B cell (primary cell): ENCODE measurements around the gene RMI2. TPM values are rescaled to one million over a fixed set of nuclear protein-coding genes. Genes with fewer than 3 reads are reported as not detected.

Source experiments
- ATAC-seq: fragments of 200-7000 bp; cut with Tn5 transposase; one replicate; pipeline ENCODE4 v1.10.0; 2021; ENCODE audit warnings: low read depth, mild to moderate bottlenecking, moderate number of reproducible peaks, moderate library complexity
- CTCF ChIA-PET: fragments of 350-600 bp; sonication (Branson Sonifier 250); formaldehyde crosslinking; loops from one replicate; lab custom pipeline; 2021; ENCODE audit warnings: antibody characterized with exemption, inconsistent platforms; lab: Charles Lee
- POLR2A ChIA-PET: fragments of 350-600 bp; sonication (Branson Sonifier 250); formaldehyde crosslinking; loops from one replicate; lab custom pipeline; 2021; ENCODE audit warnings: antibody characterized with exemption; lab: Charles Lee
- DNase-seq: peaks from one replicate; pipeline ENCODE4 v3.0.0; 2013
- H2AFZ ChIP-seq: 2 replicates; pipeline ENCODE4 v1.6.1; 2012; ENCODE audit warnings: mild to moderate bottlenecking, low read depth, low read length; ENCODE audit not compliant: insufficient read depth, poor library complexity, severe bottlenecking
- H3K27ac ChIP-seq, 2 donors: 1 replicate in 1 of 2; 2 replicates in 1 of 2; pipeline ENCODE4 v1.5.1; 2012 to 2013; ENCODE audit warnings: low read length in 2 of 2, mild to moderate bottlenecking in 2 of 2, moderate library complexity in 1 of 2
- H3K27me3 ChIP-seq, 4 experiments: fragments of 200-600 bp in 1 of 4; sonication (generic) in 1 of 4; replicated peaks in 1 of 4; 1 replicate in 2 of 4; 2 replicates in 2 of 4; pipeline versions ENCODE4 v1.6.1 to v1.7.0; 2013 to 2016; ENCODE audit warnings: low read length in 3 of 4, mild to moderate bottlenecking in 2 of 4, mixed read lengths in 1 of 4, moderate library complexity in 1 of 4; ENCODE audit not compliant: insufficient read depth in 4 of 4, control insufficient read depth in 3 of 4; ENCODE audit errors: control extremely low read depth in 1 of 4
- H3K36me3 ChIP-seq, 2 experiments: replicated peaks in 1 of 2; 1 replicate in 1 of 2; 2 replicates in 1 of 2; pipeline versions ENCODE4 v1.6.1 to v1.7.1; 2013; ENCODE audit warnings: low read length in 1 of 2; ENCODE audit not compliant: insufficient read depth in 2 of 2, control insufficient read depth in 1 of 2; ENCODE audit errors: control extremely low read depth in 1 of 2, extremely low read depth in 1 of 2
- H3K4me1 ChIP-seq, 2 donors: fragments of 200-600 bp in 1 of 2; sonication (generic) in 1 of 2; 1 replicate in 1 of 2; 2 replicates in 1 of 2; pipeline versions ENCODE4 v1.5.1 to v1.6.1; 2013 to 2017; ENCODE audit warnings: low read length in 2 of 2; ENCODE audit not compliant: control insufficient read depth in 2 of 2, insufficient read depth in 2 of 2
- H3K4me2 ChIP-seq: replicated peaks from 2 replicates; pipeline ENCODE3; 2012; ENCODE audit warnings: mild to moderate bottlenecking, low read depth, low read length; ENCODE audit not compliant: poor library complexity, severe bottlenecking
- H3K4me3 ChIP-seq, 5 experiments: fragments of 200-600 bp in 1 of 5; sonication (generic) in 1 of 5; 1 replicate in 3 of 5; 2 replicates in 2 of 5; pipeline versions ENCODE4 v1.5.1 to v1.7.0; 2011 to 2016; ENCODE audit warnings: low read length in 4 of 5, mild to moderate bottlenecking in 4 of 5, low read depth in 2 of 5, control low read depth in 1 of 5, moderate library complexity in 1 of 5; ENCODE audit not compliant: insufficient read depth in 1 of 5; ENCODE audit errors: control extremely low read depth in 1 of 5, extremely low read depth in 1 of 5
- H3K79me2 ChIP-seq: fragments of 200-600 bp; sonication (generic); one replicate; pipeline ENCODE4 v1.6.0; 2016; ENCODE audit warnings: low read length; ENCODE audit not compliant: control insufficient read depth, insufficient read depth
- H3K9ac ChIP-seq: fragments of 200-600 bp; sonication (generic); 2 replicates; pipeline ENCODE4 v1.6.1; 2017; ENCODE audit warnings: mild to moderate bottlenecking, low read length, moderate library complexity
- H3K9me3 ChIP-seq, 3 donors: one replicate each; pipeline versions ENCODE4 v1.6.1 to v1.7.1; 2013; ENCODE audit warnings: low read length in 2 of 3; ENCODE audit not compliant: control insufficient read depth in 2 of 3, insufficient read depth in 1 of 3; ENCODE audit errors: control extremely low read depth in 1 of 3
- H4K20me1 ChIP-seq: 2 replicates; pipeline ENCODE4 v1.6.0; 2012; ENCODE audit warnings: mild to moderate bottlenecking, low read length; ENCODE audit not compliant: insufficient read depth, control insufficient read depth, poor library complexity, severe bottlenecking
- H3K27ac Mint-ChIP-seq: one replicate; pipeline ENCODE4 v1.8.0; 2021; ENCODE audit warnings: mixed read lengths
- H3K27me3 Mint-ChIP-seq: one replicate; pipeline ENCODE4 v1.8.0; 2021; ENCODE audit warnings: mixed read lengths
- H3K4me1 Mint-ChIP-seq: one replicate; pipeline ENCODE4 v1.8.0; 2021; ENCODE audit warnings: mixed read lengths
- H3K4me3 Mint-ChIP-seq: one replicate; pipeline ENCODE4 v1.8.0; 2021; ENCODE audit warnings: mixed read lengths
- H3K9me3 Mint-ChIP-seq: one replicate; pipeline ENCODE4 v1.8.0; 2022; ENCODE audit warnings: mixed read lengths; ENCODE audit not compliant: insufficient read depth
- EZH2 ChIP-seq: IDR thresholded peaks from 2 replicates; pipeline ENCODE4 v1.6.1; 2012; ENCODE audit warnings: borderline replicate concordance, low read depth, mild to moderate bottlenecking, moderate library complexity, low read length; ENCODE audit not compliant: insufficient read depth, poor library complexity, severe bottlenecking
- WGBS: methylation state at CpG from one replicate; pipeline ENCODE4 v1.1.5; 2013; ENCODE audit warnings: missing lambda C conversion rate; ENCODE audit not compliant: insufficient coverage; 5-methylcytosine and 5-hydroxymethylcytosine counted together
- intact Hi-C: fragments of 100-400 bp; cut with micrococcal nuclease; formaldehyde crosslinking; loops from one replicate; pipeline ENCODE4 v1.10.0; 2022
- polyA plus RNA-seq: library from polyadenylated mRNA; depleted of rRNA; stranded (reverse); fragments of >200 nt; gene quantifications from 2 replicates; pipeline ENCODE4 v1.2.3, GENCODE V29; 2012
- total RNA-seq, 2 donors: library from RNA; stranded (reverse); fragments of 120-200 nt in 1 of 2; gene quantifications; 1 replicate in 1 of 2; 2 replicates in 1 of 2; pipeline versions ENCODE4 v1.2.3 to v1.2.4, GENCODE V29; 2013 to 2022
- TF ChIP-seq, protein P1 (sequence below): fragments of 200-600 bp; IDR thresholded peaks from one replicate; pipeline ENCODE4 v1.8.0; 2022; ENCODE audit warnings: antibody characterized with exemption, mild to moderate bottlenecking

RMI2 gene
- total and polyA plus RNA-seq, 2 donors (not counting 1 experiment from before 2014, with no cell fraction given): 2.3 to 27.0 TPM

GRCh38 chr16:11349599-11350276, 4.5 kb downstream of the RMI2 start:
- DNase-seq (no peak), ATAC-seq (no peak)
- peaks cover 66% of the 10 kb centered on the region for H3K4me1 Mint-ChIP-seq
- H3K27ac Mint-ChIP-seq: no peak overlapping the region
- no peak overlapping the region for H3K9ac ChIP-seq
- no peak overlapping the region for H3K4me3 Mint-ChIP-seq
- H3K27me3 Mint-ChIP-seq: no peaks in the 10 kb centered on the region
- H3K4me1 ChIP-seq: peaks cover 18 to 34% of the 10 kb centered on the region in 2 donors
- no peak overlapping the region for H3K27ac ChIP-seq
- no peak overlapping the region for H2AFZ ChIP-seq
- H3K4me2 ChIP-seq: no peak overlapping the region
- ChIA-PET CTCF (interaction anchor here (0.6 to 1.6 kb wide), 2 partner anchors 12 to 94 kb away, joined by 3 to 6 read pairs; partner anchors contain the start of gene SOCS1), POLR2A (no interaction called here)
- no peak for TF ChIP-seq EZH2
- TF ChIP-seq, protein P1, sequence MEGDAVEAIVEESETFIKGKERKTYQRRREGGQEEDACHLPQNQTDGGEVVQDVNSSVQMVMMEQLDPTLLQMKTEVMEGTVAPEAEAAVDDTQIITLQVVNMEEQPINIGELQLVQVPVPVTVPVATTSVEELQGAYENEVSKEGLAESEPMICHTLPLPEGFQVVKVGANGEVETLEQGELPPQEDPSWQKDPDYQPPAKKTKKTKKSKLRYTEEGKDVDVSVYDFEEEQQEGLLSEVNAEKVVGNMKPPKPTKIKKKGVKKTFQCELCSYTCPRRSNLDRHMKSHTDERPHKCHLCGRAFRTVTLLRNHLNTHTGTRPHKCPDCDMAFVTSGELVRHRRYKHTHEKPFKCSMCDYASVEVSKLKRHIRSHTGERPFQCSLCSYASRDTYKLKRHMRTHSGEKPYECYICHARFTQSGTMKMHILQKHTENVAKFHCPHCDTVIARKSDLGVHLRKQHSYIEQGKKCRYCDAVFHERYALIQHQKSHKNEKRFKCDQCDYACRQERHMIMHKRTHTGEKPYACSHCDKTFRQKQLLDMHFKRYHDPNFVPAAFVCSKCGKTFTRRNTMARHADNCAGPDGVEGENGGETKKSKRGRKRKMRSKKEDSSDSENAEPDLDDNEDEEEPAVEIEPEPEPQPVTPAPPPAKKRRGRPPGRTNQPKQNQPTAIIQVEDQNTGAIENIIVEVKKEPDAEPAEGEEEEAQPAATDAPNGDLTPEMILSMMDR: no peak
- no peaks in the 10 kb centered on the region for H4K20me1 ChIP-seq
- peaks cover 0 to 4% of the 10 kb centered on the region in 2 experiments for H3K36me3 ChIP-seq
- no peaks in the 10 kb centered on the region for H3K9me3 Mint-ChIP-seq
- H3K79me2 ChIP-seq: peaks cover 26% of the 10 kb centered on the region
- intact Hi-C loops: loop anchor here (10.0 kb wide), 1 partner anchor 275 kb away; no protein-coding TSS in a partner anchor
- no peak overlapping the region for H3K4me3 ChIP-seq
- WGBS: 73% methylated on average over 14 of the region's 14 CpGs
- H3K27me3 ChIP-seq: no peaks in the 10 kb centered on the region
- H3K9me3 ChIP-seq: no peaks in the 10 kb centered on the region

DNA sequence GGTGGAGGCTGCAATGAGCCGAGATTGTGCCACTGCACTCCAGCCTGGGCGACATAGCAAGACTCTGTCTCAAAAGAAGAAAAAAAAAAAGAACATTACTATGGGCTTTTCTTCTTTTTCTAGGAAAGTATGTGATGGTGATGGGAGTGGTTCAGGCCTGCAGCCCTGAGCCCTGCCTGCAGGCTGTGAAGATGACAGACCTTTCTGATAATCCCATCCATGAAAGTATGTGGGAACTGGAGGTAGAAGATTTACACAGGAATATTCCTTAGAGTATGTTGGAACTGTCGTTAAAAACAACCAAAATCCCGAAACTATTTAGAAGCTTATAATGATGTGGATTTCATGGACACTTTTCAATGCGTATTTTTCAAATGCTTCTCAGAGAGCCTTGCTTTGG, 5.3 kb downstream of the RMI2 start:
- Histone ChIP-seq H3K27ac (no peak overlapping the region), H3K9me3 (no peaks in the 10 kb centered on the region), H3K27me3 (no peaks in the 10 kb centered on the region), H3K79me2 (peaks cover 26% of the 10 kb centered on the region), H4K20me1 (no peaks in the 10 kb centered on the region), H3K4me2 (no peak overlapping the region), H3K4me3 (no peak overlapping the region), H3K4me1 (peaks cover 25 to 39% of the 10 kb centered on the region in 2 donors), H3K36me3 (peaks cover 0 to 4% of the 10 kb centered on the region in 2 experiments), H3K9ac (no peak overlapping the region), H2AFZ (no peak overlapping the region)
- Mint-ChIP-seq H3K4me1 (peaks cover 69% of the 10 kb centered on the region), H3K27ac (no peak overlapping the region), H3K4me3 (no peak overlapping the region), H3K27me3 (no peaks in the 10 kb centered on the region), H3K9me3 (no peaks in the 10 kb centered on the region)
- 100% methylated on average over 2 of the region's 5 CpGs for WGBS
- ChIA-PET POLR2A (no interaction called here), CTCF (interaction anchor here (1.4 to 10.4 kb wide), 3 partner anchors 20 to 94 kb away, joined by 5 to 223 read pairs (median 120); partner anchors contain the start of gene SOCS1)
- ATAC-seq (no peak), DNase-seq (no peak)
- no peak for TF ChIP-seq EZH2
- TF ChIP-seq, protein P1: no peak
- intact Hi-C loops: loop anchor here (10.0 kb wide), 1 partner anchor 276 kb away; no protein-coding TSS in a partner anchor
